ENCODE data around the gene ACTL8. TPM values are rescaled to one million over a fixed set of nuclear protein-coding genes. Genes with fewer than 3 reads are reported as not detected.

ACTL8 gene
- total and polyA plus RNA-seq, 2 donors (not counting 1 experiment from before 2014, with no cell fraction given): 0.15 TPM; not detected in 1

DNA sequence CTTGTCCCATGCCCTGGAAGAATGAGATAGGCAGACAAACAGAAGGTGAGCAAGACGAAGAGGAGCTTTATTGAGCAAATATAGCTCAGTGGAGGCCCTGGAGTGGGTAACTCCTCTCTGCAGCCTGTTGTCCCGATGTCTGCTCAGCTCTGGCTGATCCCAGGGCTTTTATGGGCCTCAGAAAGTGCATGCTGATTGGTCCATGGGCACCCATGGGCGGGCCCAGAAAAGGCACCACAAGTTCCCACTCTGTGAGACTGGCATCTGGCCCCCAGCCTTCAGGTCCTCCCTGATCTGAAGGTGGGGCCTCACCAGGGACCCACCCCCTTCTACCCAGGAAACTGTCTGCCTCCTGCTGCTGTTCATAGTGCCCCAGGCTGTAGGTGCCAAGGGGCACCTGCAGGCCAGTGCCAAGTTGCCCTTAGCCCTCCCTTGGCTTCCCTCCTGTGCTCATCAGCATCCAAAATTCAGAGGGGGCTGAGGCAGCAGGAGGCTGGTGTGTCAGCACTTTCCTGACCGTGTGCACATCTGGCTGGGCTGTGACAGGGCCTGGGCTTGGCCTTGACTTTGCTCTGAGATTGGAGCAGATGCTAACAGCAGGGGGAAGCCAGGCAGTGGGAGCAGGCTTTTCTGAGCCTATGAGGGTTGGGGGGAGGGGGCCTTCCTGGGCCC is 35.4 kb downstream of the ACTL8 start:
- Histone ChIP-seq H3K27ac (ENCODE audit: insufficient read depth, low read length) (no peak overlapping the region), H3K4me2 (ENCODE audit: extremely low read depth, insufficient read depth, low read length) (no peak overlapping the region), H3K27me3 (ENCODE audit: control insufficient read depth, insufficient read depth, low read length) (peaks cover 2% of the 10 kb centered on the region), H3K9me3 (ENCODE audit: control insufficient read depth, insufficient read depth, low read depth, low read length) (no peaks in the 10 kb centered on the region), H2AFZ (ENCODE audit: low read length) (no peak overlapping the region), H4K20me1 (ENCODE audit: control insufficient read depth, extremely low read depth, insufficient read depth, low read length) (no peaks in the 10 kb centered on the region), H3K9ac (ENCODE audit: insufficient read depth, low read length) (no peak overlapping the region), H3K4me1 (ENCODE audit: control insufficient read depth, extremely low read depth, insufficient read depth, low read length) (no peaks in the 10 kb centered on the region), H3K4me3 (replicated peaks in 1 of 4; ENCODE audit: control extremely low read depth in 1 of 4, insufficient read depth in 1 of 4, low read depth in 3 of 4, low read length in 4 of 4) (no peak overlapping the region), H3K36me3 (ENCODE audit: control insufficient read depth, insufficient read depth, low read length) (no peaks in the 10 kb centered on the region), H3K79me2 (ENCODE audit: control insufficient read depth, insufficient read depth, low read length) (no peaks in the 10 kb centered on the region)
- DNase-seq (ENCODE audit: low read depth in 2 of 2): no peak
- TF ChIP-seq, protein P1, sequence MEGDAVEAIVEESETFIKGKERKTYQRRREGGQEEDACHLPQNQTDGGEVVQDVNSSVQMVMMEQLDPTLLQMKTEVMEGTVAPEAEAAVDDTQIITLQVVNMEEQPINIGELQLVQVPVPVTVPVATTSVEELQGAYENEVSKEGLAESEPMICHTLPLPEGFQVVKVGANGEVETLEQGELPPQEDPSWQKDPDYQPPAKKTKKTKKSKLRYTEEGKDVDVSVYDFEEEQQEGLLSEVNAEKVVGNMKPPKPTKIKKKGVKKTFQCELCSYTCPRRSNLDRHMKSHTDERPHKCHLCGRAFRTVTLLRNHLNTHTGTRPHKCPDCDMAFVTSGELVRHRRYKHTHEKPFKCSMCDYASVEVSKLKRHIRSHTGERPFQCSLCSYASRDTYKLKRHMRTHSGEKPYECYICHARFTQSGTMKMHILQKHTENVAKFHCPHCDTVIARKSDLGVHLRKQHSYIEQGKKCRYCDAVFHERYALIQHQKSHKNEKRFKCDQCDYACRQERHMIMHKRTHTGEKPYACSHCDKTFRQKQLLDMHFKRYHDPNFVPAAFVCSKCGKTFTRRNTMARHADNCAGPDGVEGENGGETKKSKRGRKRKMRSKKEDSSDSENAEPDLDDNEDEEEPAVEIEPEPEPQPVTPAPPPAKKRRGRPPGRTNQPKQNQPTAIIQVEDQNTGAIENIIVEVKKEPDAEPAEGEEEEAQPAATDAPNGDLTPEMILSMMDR (conservative IDR thresholded peaks at IDR 0.05 in 1 of 2, IDR thresholded peaks at IDR 0.05 in 1 of 2; ENCODE audit: low read depth in 1 of 2, low read length in 2 of 2): no peak
- no peak for TF ChIP-seq EZH2 (IDR thresholded peaks at IDR 0.05; ENCODE audit: low read length, missing control alignments)

DNA sequence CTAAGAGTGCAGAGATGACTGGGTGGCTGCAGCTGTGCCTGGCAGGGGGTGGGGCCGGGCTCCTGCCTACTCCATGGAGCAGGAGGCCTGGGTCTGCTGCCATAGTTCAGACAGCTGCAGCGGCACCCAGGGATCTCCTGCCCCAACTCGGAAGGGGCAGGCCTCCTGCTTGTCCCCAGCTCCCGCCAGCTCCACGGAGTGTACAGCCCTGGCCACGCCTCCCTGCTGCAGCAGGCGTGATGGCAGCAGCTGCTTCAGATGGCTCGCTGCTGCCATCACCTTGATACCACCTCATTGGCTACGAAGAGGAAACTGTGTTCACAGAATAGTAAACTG is 35.9 kb downstream of the ACTL8 start:
- H3K27me3 ChIP-seq (ENCODE audit: control insufficient read depth, insufficient read depth, low read length): peaks cover 2% of the 10 kb centered on the region
- H3K4me1 ChIP-seq (ENCODE audit: control insufficient read depth, extremely low read depth, insufficient read depth, low read length): no peaks in the 10 kb centered on the region
- no peaks in the 10 kb centered on the region for H3K9me3 ChIP-seq (ENCODE audit: control insufficient read depth, insufficient read depth, low read depth, low read length)
- no peak overlapping the region for H3K9ac ChIP-seq (ENCODE audit: insufficient read depth, low read length)
- no peak overlapping the region for H2AFZ ChIP-seq (ENCODE audit: low read length)
- TF ChIP-seq, protein P1 (conservative IDR thresholded peaks at IDR 0.05 in 1 of 2, IDR thresholded peaks at IDR 0.05 in 1 of 2; ENCODE audit: low read depth in 1 of 2, low read length in 2 of 2): no peak
- TF ChIP-seq EZH2 (IDR thresholded peaks at IDR 0.05; ENCODE audit: low read length, missing control alignments): no peak
- no peaks in the 10 kb centered on the region for H3K36me3 ChIP-seq (ENCODE audit: control insufficient read depth, insufficient read depth, low read length)
- no peaks in the 10 kb centered on the region for H4K20me1 ChIP-seq (ENCODE audit: control insufficient read depth, extremely low read depth, insufficient read depth, low read length)
- DNase-seq (ENCODE audit: low read depth in 2 of 2): no peak
- H3K79me2 ChIP-seq (ENCODE audit: control insufficient read depth, insufficient read depth, low read length): no peaks in the 10 kb centered on the region
- no peak overlapping the region for H3K4me3 ChIP-seq (replicated peaks in 1 of 4; ENCODE audit: control extremely low read depth in 1 of 4, insufficient read depth in 1 of 4, low read depth in 3 of 4, low read length in 4 of 4)
- no peak overlapping the region for H3K27ac ChIP-seq (ENCODE audit: insufficient read depth, low read length)
- no peak overlapping the region for H3K4me2 ChIP-seq (ENCODE audit: extremely low read depth, insufficient read depth, low read length)

DNA sequence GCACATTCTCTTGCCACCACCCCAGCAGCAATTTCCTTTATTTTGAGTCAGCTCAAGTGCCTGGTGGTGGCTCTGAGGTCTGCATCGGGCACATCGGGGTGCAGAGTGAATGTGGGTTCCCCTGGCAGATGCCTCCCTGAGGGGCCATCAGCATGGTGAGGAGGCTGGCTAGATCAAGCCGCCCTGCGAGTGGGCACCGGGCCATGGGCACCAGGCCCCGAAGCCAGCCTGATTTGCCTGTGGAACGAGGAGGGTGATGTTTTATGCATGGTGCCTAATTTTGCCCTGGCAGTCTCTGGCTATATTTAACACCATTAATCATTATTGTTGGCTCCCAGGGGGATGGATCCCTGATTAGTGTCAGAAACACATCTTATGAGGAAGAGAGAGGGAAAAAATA is 36.3 kb downstream of the ACTL8 start:
- no peaks in the 10 kb centered on the region for H4K20me1 ChIP-seq (ENCODE audit: control insufficient read depth, extremely low read depth, insufficient read depth, low read length)
- DNase-seq (ENCODE audit: low read depth in 2 of 2): no peak
- no peak overlapping the region for H2AFZ ChIP-seq (ENCODE audit: low read length)
- no peaks in the 10 kb centered on the region for H3K36me3 ChIP-seq (ENCODE audit: control insufficient read depth, insufficient read depth, low read length)
- no peaks in the 10 kb centered on the region for H3K9me3 ChIP-seq (ENCODE audit: control insufficient read depth, insufficient read depth, low read depth, low read length)
- H3K4me3 ChIP-seq (replicated peaks in 1 of 4; ENCODE audit: control extremely low read depth in 1 of 4, insufficient read depth in 1 of 4, low read depth in 3 of 4, low read length in 4 of 4): no peak overlapping the region
- H3K4me2 ChIP-seq (ENCODE audit: extremely low read depth, insufficient read depth, low read length): no peak overlapping the region
- H3K27me3 ChIP-seq (ENCODE audit: control insufficient read depth, insufficient read depth, low read length): peaks cover 2% of the 10 kb centered on the region
- no peak overlapping the region for H3K27ac ChIP-seq (ENCODE audit: insufficient read depth, low read length)
- H3K79me2 ChIP-seq (ENCODE audit: control insufficient read depth, insufficient read depth, low read length): no peaks in the 10 kb centered on the region
- H3K4me1 ChIP-seq (ENCODE audit: control insufficient read depth, extremely low read depth, insufficient read depth, low read length): no peaks in the 10 kb centered on the region
- TF ChIP-seq EZH2 (IDR thresholded peaks at IDR 0.05; ENCODE audit: low read length, missing control alignments): no peak
- TF ChIP-seq, protein P1 (conservative IDR thresholded peaks at IDR 0.05 in 1 of 2, IDR thresholded peaks at IDR 0.05 in 1 of 2; ENCODE audit: low read depth in 1 of 2, low read length in 2 of 2): no peak
- H3K9ac ChIP-seq (ENCODE audit: insufficient read depth, low read length): no peak overlapping the region
